Measurements from ENCODE around the gene PLS1.
"Not testable (repeated sequence)": the region's sequence is repeated elsewhere in the genome, so short reads cannot be mapped to it uniquely, and the experiment has no call there.

The PLS1 gene

GRCh38 chr3:142705198-142705597, 109.0 kb downstream of the PLS1 start:
- no peak for DNase-seq (ENCODE audit: low read depth)

- no peak for DNase-seq (ENCODE audit: low read depth)
Observed at GRCh38 chr3:142706321-142707127, 110.3 kb downstream of the PLS1 start.

GRCh38 chr3:142709207-142709606, 113.0 kb downstream of the PLS1 start:
- no peak for DNase-seq (ENCODE audit: low read depth)

- not testable (repeated sequence) for DNase-seq (ENCODE audit: low read depth)
Observed at GRCh38 chr3:142714882-142715281, 118.7 kb downstream of the PLS1 start.

DNA sequence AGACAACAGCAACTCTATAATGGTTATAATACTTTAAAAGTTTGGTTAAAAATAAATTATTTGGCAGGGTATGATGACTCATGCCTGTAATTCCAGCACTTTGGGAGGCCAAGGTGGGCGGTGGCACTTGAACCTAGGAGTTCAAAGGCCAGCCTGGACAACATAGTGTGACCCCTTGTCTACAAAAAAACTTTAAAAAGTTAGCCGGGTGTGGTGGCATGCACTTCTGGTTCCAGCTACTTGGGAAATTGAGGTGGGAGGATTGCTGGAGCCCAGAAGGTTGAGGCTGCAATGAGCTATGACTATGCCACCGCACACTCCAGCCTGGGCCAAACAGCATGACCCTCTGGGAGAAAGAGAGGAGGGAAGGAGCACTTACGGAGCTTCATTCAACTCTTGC, 119.9 kb downstream of the PLS1 start:
- DNase-seq (ENCODE audit: low read depth), result no peak

- DNase-seq (ENCODE audit: low read depth), result no peak
Observed at GRCh38 chr3:142723665-142723967, 127.4 kb downstream of the PLS1 start.

DNA sequence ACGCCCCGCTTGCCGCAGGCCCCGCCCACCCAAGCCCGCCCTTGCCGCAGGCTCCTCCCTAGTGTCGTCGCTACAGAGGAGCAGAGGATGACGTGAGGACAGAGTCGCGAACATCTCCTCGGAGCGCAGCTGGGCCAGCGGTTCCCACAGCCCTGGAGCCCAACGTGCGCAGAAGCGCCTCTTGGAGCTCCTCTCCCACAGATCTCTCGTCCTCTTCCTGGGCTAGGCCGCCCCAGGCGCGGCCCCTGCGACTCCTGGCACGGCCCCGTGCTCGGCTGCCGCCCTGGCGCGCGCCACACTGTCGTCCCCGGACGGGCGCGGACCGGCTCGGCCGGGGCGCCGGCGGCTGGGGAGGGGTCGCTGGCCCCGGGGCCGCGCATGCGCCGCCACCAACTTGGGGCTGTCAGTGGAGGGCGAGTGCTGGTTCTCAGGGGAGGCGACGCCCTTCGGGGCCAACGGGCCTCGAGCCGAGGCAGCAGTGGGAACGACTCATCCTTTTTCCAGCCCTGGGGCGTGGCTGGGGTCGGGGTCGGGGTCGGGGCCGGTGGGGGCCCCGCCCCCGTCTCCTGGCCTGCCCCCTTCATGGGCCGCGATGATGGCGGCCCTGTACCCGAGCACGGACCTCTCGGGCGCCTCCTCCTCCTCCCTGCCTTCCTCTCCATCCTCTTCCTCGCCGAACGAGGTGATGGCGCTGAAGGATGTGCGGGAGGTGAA, 127.9 kb downstream of the PLS1 start, which contains the start of gene TRPC1:
TRPC1 (plus strand) TSS at position 67 of the 714 bp plus-strand sequence; CDS start at position 593, 526 bp downstream.
- DNase-seq (ENCODE audit: low read depth), result peak; percentile 35

DNA sequence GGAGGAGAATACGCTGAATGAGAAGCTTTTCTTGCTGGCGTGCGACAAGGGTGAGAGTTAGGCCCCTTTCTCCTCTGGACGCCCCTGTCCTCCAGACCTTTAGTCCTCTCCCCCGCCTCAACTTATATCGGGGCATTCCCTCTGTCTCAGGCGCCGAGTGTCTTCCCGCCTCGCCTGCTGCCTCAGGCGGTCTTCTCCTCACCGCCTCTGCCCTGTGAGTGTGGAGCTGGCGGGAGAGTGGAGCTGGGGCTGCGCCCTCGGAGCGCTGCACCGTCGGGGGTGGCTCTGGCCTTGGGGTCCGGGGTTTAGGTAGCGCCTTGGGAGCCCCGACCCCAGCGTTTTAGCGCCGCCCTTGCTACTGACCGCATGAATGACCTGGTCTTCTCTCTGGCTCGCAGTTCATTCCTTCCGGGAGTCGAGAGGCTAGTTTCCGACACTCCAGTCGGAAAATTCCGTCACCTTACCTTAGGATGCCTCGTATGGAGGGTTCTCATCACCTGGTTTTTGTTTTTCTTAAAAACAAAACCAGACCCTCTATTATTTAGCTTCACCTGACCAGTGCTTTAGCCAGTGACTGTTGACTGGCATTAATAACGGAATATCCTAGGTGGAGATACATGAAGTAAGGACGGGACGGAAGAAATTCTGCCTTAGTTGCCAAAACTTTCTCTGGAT, 128.6 kb downstream of the PLS1 start:
- DNase-seq (ENCODE audit: low read depth), result no peak

- DNase-seq (ENCODE audit: low read depth), result no peak
Observed at GRCh38 chr3:142725357-142725739, 129.2 kb downstream of the PLS1 start.

- no peak for DNase-seq (ENCODE audit: low read depth)
Observed at GRCh38 chr3:142726017-142726416, 129.8 kb downstream of the PLS1 start.

DNA sequence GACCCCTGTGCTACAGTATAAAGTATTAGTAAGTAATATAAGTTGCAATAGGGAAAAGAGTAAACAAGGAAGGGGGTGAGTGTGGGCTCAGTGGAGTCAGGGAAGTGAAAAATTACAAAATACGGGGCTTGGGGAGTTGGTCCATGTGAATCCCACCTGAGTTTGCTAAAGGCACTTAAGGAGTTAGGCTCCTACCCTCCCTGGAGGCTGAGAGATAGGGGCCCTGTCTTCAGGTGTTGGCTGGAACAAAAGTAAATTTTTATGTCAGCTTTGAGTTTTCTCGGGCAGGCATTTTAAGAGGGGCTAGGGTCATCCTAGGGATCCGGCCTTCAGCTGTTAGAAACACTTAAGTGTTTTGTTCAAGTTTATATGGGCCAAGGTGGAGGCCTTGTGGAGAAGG, 135.9 kb downstream of the PLS1 start:
- DNase-seq (ENCODE audit: low read depth), result no peak

DNA sequence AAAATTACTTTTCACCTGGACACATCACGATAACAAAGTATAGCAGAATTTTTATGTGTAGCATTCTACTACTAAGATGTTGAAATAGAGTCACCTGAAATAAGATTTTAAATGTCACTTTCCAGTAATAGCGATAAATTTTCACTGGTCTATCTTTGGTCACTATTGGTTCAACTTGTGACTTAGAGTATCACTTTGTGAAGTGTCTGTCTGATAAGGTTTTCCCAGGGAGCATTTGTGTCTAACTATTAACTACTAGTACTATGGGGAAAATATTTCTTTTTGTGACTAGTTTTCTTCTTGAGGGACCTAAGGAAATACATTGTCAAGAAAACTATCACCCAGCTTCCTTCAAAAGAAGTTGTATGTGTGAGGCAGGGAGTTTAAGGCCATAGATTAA, 138.6 kb downstream of the PLS1 start:
- DNase-seq (ENCODE audit: low read depth), result no peak

DNA sequence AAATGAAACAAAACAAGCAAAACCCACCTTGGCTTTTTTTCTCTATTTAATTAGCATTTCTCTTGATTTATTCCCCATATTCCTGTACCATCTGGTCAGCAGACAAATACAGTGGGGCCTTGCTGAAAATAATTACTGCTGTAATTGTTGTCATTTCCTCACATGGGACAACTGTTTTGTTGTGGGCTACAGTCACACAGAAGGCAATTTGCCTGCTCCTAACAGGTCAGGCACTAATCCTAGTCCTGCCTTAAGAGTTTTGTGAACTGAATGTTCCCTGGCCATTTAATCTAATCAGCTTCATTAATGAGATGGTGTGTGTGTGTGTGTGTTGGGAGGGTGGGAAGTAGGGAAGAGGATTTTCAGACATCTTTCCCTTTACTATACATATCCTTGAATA, 139.3 kb downstream of the PLS1 start:
- DNase-seq (ENCODE audit: low read depth), result no peak

DNA sequence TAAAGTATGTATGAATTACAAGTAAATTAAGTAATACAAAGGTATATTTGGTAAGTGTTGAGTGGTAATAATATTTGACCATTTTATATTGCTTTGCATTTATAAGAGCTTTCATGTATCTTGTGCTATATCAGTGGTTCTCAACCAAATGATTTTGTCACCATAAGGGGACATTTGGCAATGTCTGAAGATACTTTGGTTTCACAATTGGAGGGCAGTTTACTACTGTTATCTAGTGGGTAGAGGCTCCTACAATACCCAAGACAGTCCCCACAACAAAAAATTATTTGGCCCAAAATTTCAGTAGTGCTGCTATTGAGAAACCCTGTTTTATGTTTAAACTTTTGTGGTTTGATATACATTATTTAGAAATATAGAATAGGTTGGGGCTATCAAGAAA, 142.2 kb downstream of the PLS1 start:
- no peak for DNase-seq (ENCODE audit: low read depth)

DNA sequence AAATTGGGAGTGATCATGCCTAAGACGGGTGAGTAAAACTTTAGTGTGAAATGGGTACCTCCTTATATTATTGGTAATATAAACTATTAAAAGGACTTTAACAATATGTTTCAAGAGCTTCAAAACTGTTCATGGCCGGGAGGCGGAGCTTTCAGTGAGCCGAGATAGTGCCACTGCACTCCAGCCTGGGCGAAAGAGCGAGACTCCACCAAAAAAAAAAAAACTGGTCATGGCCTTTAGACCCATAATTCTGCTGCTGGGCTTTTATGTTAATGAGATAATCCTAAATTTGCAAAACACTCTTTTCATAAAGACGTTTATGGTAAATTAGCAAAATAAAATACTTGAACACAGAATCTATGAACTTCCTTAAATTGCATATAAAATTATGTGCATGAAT, 150.5 kb downstream of the PLS1 start:
- no peak for DNase-seq (ENCODE audit: low read depth)

DNA sequence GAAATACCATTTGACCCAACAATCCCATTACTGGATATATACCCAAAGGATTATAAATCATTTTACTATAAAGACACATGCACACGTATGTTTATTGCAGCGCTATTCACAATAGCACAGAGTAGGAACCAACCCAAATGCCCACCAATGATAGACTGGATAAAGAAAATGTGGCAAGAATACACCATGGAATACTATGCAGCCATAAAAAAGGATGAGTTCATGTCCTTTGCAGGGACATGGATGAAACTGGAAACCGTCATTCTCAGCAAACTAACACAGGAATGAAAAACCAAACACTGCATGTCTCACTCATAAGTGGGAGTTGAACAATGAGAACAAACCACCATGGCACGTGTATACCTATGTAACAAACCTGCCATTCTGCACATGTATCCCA, 154.3 kb downstream of the PLS1 start:
- DNase-seq (ENCODE audit: low read depth), result not testable (repeated sequence)

- not testable (repeated sequence) for DNase-seq (ENCODE audit: low read depth)
Observed at GRCh38 chr3:142752605-142753004, 156.4 kb downstream of the PLS1 start.

- no peak for DNase-seq (ENCODE audit: low read depth)
Observed at GRCh38 chr3:142754494-142754893, 158.3 kb downstream of the PLS1 start.

Data from stimulated activated CD8-positive, alpha-beta memory T cell treated with anti-CD3 and anti-CD28 coated beads, Interleukin-15, amount 100 ng/mL, for 24 hours (primary cell).